ENCODE measurements around the gene TMPRSS6.

The TMPRSS6 gene

GRCh38 chr22:37154925-37155712 is 45.6 kb upstream of the TMPRSS6 start:
- in situ Hi-C loops (cut with HindIII; ENCODE audit: low sequenced_read_pairs), result no loop called here
- no peak for DNase-seq (ENCODE audit: low read depth, low spot score)
- H3K4me3 ChIP-seq (ENCODE audit: low read depth, low read length), result no peak overlapping the region
- TF ChIP-seq CTCF (IDR thresholded peaks at IDR 0.05; ENCODE audit: low read depth, low read length), result no peak

GRCh38 chr22:37153901-37154300 is 44.4 kb upstream of the TMPRSS6 start:
- in situ Hi-C loops (cut with HindIII; ENCODE audit: low sequenced_read_pairs), result no loop called here

GRCh38 chr22:37151401-37151800 is 41.9 kb upstream of the TMPRSS6 start:
- no peak overlapping the region for H3K4me3 ChIP-seq (ENCODE audit: low read depth, low read length)
- no peak for TF ChIP-seq CTCF (IDR thresholded peaks at IDR 0.05; ENCODE audit: low read depth, low read length)
- DNase-seq (ENCODE audit: low read depth, low spot score), result no peak
- in situ Hi-C loops (cut with HindIII; ENCODE audit: low sequenced_read_pairs), result no loop called here

More at GRCh38 chr22:37153901-37154300, 44.4 kb upstream of the TMPRSS6 start:
- no peak overlapping the region for H3K4me3 ChIP-seq (ENCODE audit: low read depth, low read length)
- no peak for DNase-seq (ENCODE audit: low read depth, low spot score)
- no peak for TF ChIP-seq CTCF (IDR thresholded peaks at IDR 0.05; ENCODE audit: low read depth, low read length)

GRCh38 chr22:37150701-37151100 is 41.2 kb upstream of the TMPRSS6 start:
- TF ChIP-seq CTCF (IDR thresholded peaks at IDR 0.05; ENCODE audit: low read depth, low read length), result no peak
- no peak overlapping the region for H3K4me3 ChIP-seq (ENCODE audit: low read depth, low read length)
- in situ Hi-C loops (cut with HindIII; ENCODE audit: low sequenced_read_pairs), result no loop called here
- DNase-seq (ENCODE audit: low read depth, low spot score), result no peak

- in situ Hi-C loops (cut with HindIII; ENCODE audit: low sequenced_read_pairs), result no loop called here
- H3K4me3 ChIP-seq (ENCODE audit: low read depth, low read length), result no peak overlapping the region
- no peak for TF ChIP-seq CTCF (IDR thresholded peaks at IDR 0.05; ENCODE audit: low read depth, low read length)
- DNase-seq (ENCODE audit: low read depth, low spot score), result no peak
Observed at GRCh38 chr22:37148742-37149665, 39.5 kb upstream of the TMPRSS6 start.

- no peak for TF ChIP-seq CTCF (IDR thresholded peaks at IDR 0.05; ENCODE audit: low read depth, low read length)
- no peak overlapping the region for H3K4me3 ChIP-seq (ENCODE audit: low read depth, low read length)
- in situ Hi-C loops (cut with HindIII; ENCODE audit: low sequenced_read_pairs), result no loop called here
- DNase-seq (ENCODE audit: low read depth, low spot score), result no peak
Observed at GRCh38 chr22:37148031-37148651, 38.6 kb upstream of the TMPRSS6 start.
